GM12878 (cell line): ENCODE data around the gene TEC. TPM values are rescaled to one million over a fixed set of nuclear protein-coding genes. Genes with fewer than 3 reads are reported as not detected.

Source experiments
- ATAC-seq: fragments of 200-7000 bp; cut with Tn5 transposase; 3 replicates; pipeline ENCODE4 v1.9.1; 2020; ENCODE audit warnings: mild to moderate bottlenecking, moderate library complexity
- BruUV-seq: library from RNA; stranded (reverse); fragments of 400-500 nt; replicated peaks from 2 replicates; lab custom pipeline; 2021; lab: Mats Ljungman, UMichigan
- CTCF ChIA-PET: fragments of 300-600 bp; sonication (Branson Sonifier 250); formaldehyde crosslinking; extraction: SDS; loops from one replicate; lab custom pipeline; 2021; ENCODE audit warnings: inconsistent platforms; lab: Yijun Ruan, JAX
- POLR2A ChIA-PET: fragments of 350-600 bp; formaldehyde crosslinking; extraction: SDS; loops from one replicate; lab custom pipeline; 2021; ENCODE audit warnings: inconsistent platforms; lab: Charles Lee
- RAD21 ChIA-PET: fragments of 300-600 bp; sonication (Branson Sonifier 250); formaldehyde crosslinking; loops from one replicate; lab custom pipeline; 2023; ENCODE audit warnings: antibody characterized with exemption; ENCODE audit not compliant: unreplicated experiment; lab: Charles Lee
- SMC1A ChIA-PET: fragments of 300-600 bp; sonication (Branson Sonifier 250); formaldehyde crosslinking; loops from one replicate; lab custom pipeline; 2023; ENCODE audit not compliant: unreplicated experiment, uncharacterized antibody; lab: Charles Lee
- DNase-seq: peaks from one replicate; pipeline ENCODE4 v3.0.0-alpha.2; 2011; ENCODE audit warnings: low read depth, low spot score
- FAIRE-seq: peaks from 3 replicates; lab custom pipeline; 2011; peaks lifted over from hg19 to GRCh38; lab: Jason Lieb, UNC
- H2AFZ ChIP-seq: 2 replicates; pipeline ENCODE4 v1.6.0; 2011; ENCODE audit warnings: low read depth, low read length, control low read depth; ENCODE audit not compliant: control insufficient read depth
- H3K27ac ChIP-seq: 2 replicates; pipeline ENCODE4 v1.5.1; 2011; ENCODE audit warnings: control low read depth; ENCODE audit not compliant: control insufficient read depth, insufficient read depth
- H3K27me3 ChIP-seq, 2 experiments: replicated peaks in 1 of 2; 2 replicates each; pipeline versions ENCODE4 v1.6.0 to v1.6.1; 2011; ENCODE audit warnings: low read length in 1 of 2; ENCODE audit not compliant: control insufficient read depth in 2 of 2, insufficient read depth in 2 of 2
- H3K36me3 ChIP-seq, 2 experiments: 2 replicates each; pipeline ENCODE4 v1.5.1; 2011; ENCODE audit warnings: low read length in 1 of 2; ENCODE audit not compliant: control insufficient read depth in 2 of 2, insufficient read depth in 2 of 2
- H3K4me1 ChIP-seq: 2 replicates; pipeline ENCODE4 v1.6.1; 2011; ENCODE audit warnings: mild to moderate bottlenecking, low read length, moderate library complexity, mixed read lengths; ENCODE audit not compliant: control insufficient read depth, insufficient read depth
- H3K4me2 ChIP-seq: 2 replicates; pipeline ENCODE4 v1.6.0; 2011; ENCODE audit warnings: control low read depth; ENCODE audit not compliant: control insufficient read depth, insufficient read depth
- H3K4me3 ChIP-seq: fragments of 200-600 bp; sonication (generic); 2 replicates; pipeline ENCODE4 v1.5.1; 2016
- H3K79me2 ChIP-seq: 2 replicates; pipeline ENCODE4 v1.6.0; 2011; ENCODE audit warnings: low read length; ENCODE audit not compliant: control insufficient read depth, insufficient read depth
- H3K9ac ChIP-seq: 2 replicates; pipeline ENCODE4 v1.8.0; 2011; ENCODE audit warnings: low read length, control low read depth, mixed read lengths; ENCODE audit not compliant: control insufficient read depth, insufficient read depth
- H3K9me3 ChIP-seq: replicated peaks from 3 replicates; pipeline ENCODE4 v1.5.1; 2011; ENCODE audit warnings: mild to moderate bottlenecking, low read length; ENCODE audit not compliant: control insufficient read depth, insufficient read depth
- H4K20me1 ChIP-seq: 2 replicates; pipeline ENCODE4 v1.6.0; 2011; ENCODE audit not compliant: control insufficient read depth, insufficient read depth
- CREB1 ChIP-seq: IDR thresholded peaks from 2 replicates; pipeline ENCODE4 v1.6.1; 2012; ENCODE audit warnings: low read depth, mild to moderate bottlenecking, inconsistent platforms
- EED ChIP-seq: sonication (generic); IDR thresholded peaks from 2 replicates; pipeline ENCODE4 v1.6.1; 2016; ENCODE audit warnings: antibody characterized with exemption, low read depth
- IKZF2 ChIP-seq, 2 experiments: fragments of 450-650 bp; IDR thresholded peaks; 2 replicates each; pipeline ENCODE4 v1.6.1; 2017; ENCODE audit warnings: mild to moderate bottlenecking in 2 of 2, moderate library complexity in 2 of 2
- LARP7 ChIP-seq: fragments of 450-650 bp; IDR thresholded peaks from 2 replicates; pipeline ENCODE4 v1.6.1; 2017; ENCODE audit warnings: mild to moderate bottlenecking
- MLLT1 ChIP-seq: fragments of 450-650 bp; IDR thresholded peaks from 2 replicates; pipeline ENCODE4 v1.6.1; 2016; ENCODE audit warnings: mild to moderate bottlenecking
- NRF1 ChIP-seq: conservative IDR thresholded peaks from 2 replicates; pipeline ENCODE4 v1.6.1; 2011; ENCODE audit warnings: mild to moderate bottlenecking, low read depth, low read length, improper control_type of control experiment
- PBX3 ChIP-seq: IDR thresholded peaks from 2 replicates; pipeline ENCODE4 v1.6.1; 2011; ENCODE audit warnings: mild to moderate bottlenecking, low read depth, low read length, moderate library complexity; ENCODE audit not compliant: insufficient replicate concordance
- RAD21 ChIP-seq: IDR thresholded peaks from 2 replicates; pipeline ENCODE4 v1.6.1; 2011; ENCODE audit warnings: mild to moderate bottlenecking, low read depth, low read length, moderate library complexity; ENCODE audit not compliant: insufficient read depth
- RELA ChIP-seq: fragments of 450-650 bp; IDR thresholded peaks from 2 replicates; pipeline ENCODE4 v1.8.0; 2014; ENCODE audit warnings: borderline replicate concordance; ENCODE audit not compliant: partially characterized antibody
- RELB ChIP-seq: fragments of 450-650 bp; IDR thresholded peaks from 2 replicates; pipeline ENCODE4 v1.6.1; 2017; ENCODE audit warnings: low read depth, mild to moderate bottlenecking, moderate library complexity
- TBL1XR1 ChIP-seq: IDR thresholded peaks from 2 replicates; pipeline ENCODE4 v1.6.1; 2012; ENCODE audit warnings: low read depth, low read length, improper control_type of control experiment
- YBX1 ChIP-seq: fragments of 450-650 bp; IDR thresholded peaks from 2 replicates; pipeline ENCODE4 v1.6.1; 2016; ENCODE audit warnings: antibody characterized with exemption
- ZBTB40 ChIP-seq: fragments of 450-650 bp; IDR thresholded peaks from 2 replicates; pipeline ENCODE4 v1.6.1; 2016; ENCODE audit warnings: mild to moderate bottlenecking, moderate library complexity, borderline replicate concordance
- ZNF217 ChIP-seq: fragments of 450-650 bp; IDR thresholded peaks from 2 replicates; pipeline ENCODE4 v1.6.1; 2017; ENCODE audit warnings: antibody characterized with exemption, mild to moderate bottlenecking
- WGBS: methylation state at CpG from one replicate; pipeline ENCODE4 v1.1.6; 2016; ENCODE audit warnings: low lambda C conversion rate; ENCODE audit not compliant: insufficient replicate concordance, insufficient coverage; ENCODE audit errors: missing lambda C conversion rate; 5-methylcytosine and 5-hydroxymethylcytosine counted together
- in situ Hi-C: fragments of 300-500 bp; cut with MboI; formaldehyde crosslinking; loops from 9 replicates; pipeline ENCODE4 v1.14.3; 2018; ENCODE audit warnings: mixed read lengths
- intact Hi-C: fragments of 100-400 bp; cut with micrococcal nuclease; formaldehyde crosslinking; loops from one replicate; pipeline ENCODE4 v1.14.2; 2022; ENCODE audit not compliant: unreplicated experiment
- polyA plus RNA-seq, 11 experiments: library from polyadenylated mRNA; depleted of rRNA in 4 of 11; unstranded in 6 of 11; stranded (reverse) in 5 of 11; fragments of >200 nt; fragmentation: Nextera tagmentation in 4 of 11; fragmentation: Illumina TruSeq in 1 of 11; extraction: Ambion mirVana in 4 of 11; extraction: Trizol in 1 of 11; gene quantifications; 1 replicate in 1 of 11; 2 replicates in 10 of 11; pipeline versions ENCODE4 v1.2.1 to v1.2.3, GENCODE V29; 2011 to 2016; ENCODE audit warnings: inconsistent platforms in 2 of 11, missing spikeins in 2 of 11, low read depth in 1 of 11
- total RNA-seq, 4 experiments: library from RNA; depleted of rRNA in 3 of 4; stranded (reverse); fragments of >200 nt in 3 of 4; fragmentation: Illumina TruSeq in 1 of 4; extraction: Trizol in 1 of 4; gene quantifications; 2 replicates each; pipeline versions ENCODE4 v1.2.1 to v1.2.3, GENCODE V29; 2013 to 2021

The TEC gene
- total and polyA plus RNA-seq, 10 of the 15 experiments (the other 5 are each of a cell fraction or from before 2014, with no cell fraction given): 7.4 to 27.2 (median 17.1) TPM

GRCh38 chr4:48315728-48316630 lies 46.3 kb upstream of the TEC start:
- peak overlapping the region; percentile 65 for H2AFZ ChIP-seq
- peak; percentile 89 for ATAC-seq
- TF ChIP-seq IKZF2 (IDR thresholded peaks at IDR 0.05): no peak
- no peak for TF ChIP-seq MLLT1
- TF ChIP-seq YBX1: no peak
- TF ChIP-seq EED: no peak
- TF ChIP-seq RELB: no peak
- no peak for TF ChIP-seq ZNF217
- TF ChIP-seq CREB1: 0 out of 2 replicates have a peak, but pooled peaks have one; percentile 21
- peak; percentile 72 for TF ChIP-seq RAD21
- no peak for TF ChIP-seq TBL1XR1
- TF ChIP-seq PBX3: no peak
- TF ChIP-seq ZBTB40: no peak
- TF ChIP-seq RELA: peak; percentile 28
- no peak for TF ChIP-seq NRF1
- no peak for TF ChIP-seq LARP7

More at GRCh38 chr4:48315728-48316630, 46.3 kb upstream of the TEC start:
- 0 out of 2 replicates have a peak overlapping the region, but pooled peaks have one; percentile 25 for H3K4me2 ChIP-seq
- CTCF ChIA-PET: interaction anchor here (0.9 to 1.9 kb wide), 5 partner anchors 31 to 230 kb away, joined by 3 to 13 read pairs (median 3); no protein-coding TSS in a partner anchor
- no peaks in the 10 kb centered on the region for H3K27me3 ChIP-seq
- H3K9me3 ChIP-seq: no peaks in the 10 kb centered on the region
- no peak overlapping the region for H3K9ac ChIP-seq
- BruUV-seq: no TSS peak
- SMC1A ChIA-PET: no interaction called here
- H3K27ac ChIP-seq: no peak overlapping the region
- H3K4me1 ChIP-seq: no peaks in the 10 kb centered on the region
- H3K79me2 ChIP-seq: no peaks in the 10 kb centered on the region
- POLR2A ChIA-PET: no interaction called here
- H3K36me3 ChIP-seq: no peaks in the 10 kb centered on the region
- RAD21 ChIA-PET: interaction anchor here (0.7 to 0.9 kb wide), 2 partner anchors 27 to 45 kb away, joined by 3 to 4 read pairs; no protein-coding TSS in a partner anchor
- DNase-seq (no peak), FAIRE-seq (peak; percentile 95)
- 21% methylated on average over 7 of the region's 7 CpGs for WGBS
- no peak overlapping the region for H3K4me3 ChIP-seq
- intact Hi-C loops: loop anchor here (1.0 to 5.0 kb wide), 3 partner anchors 116 to 646 kb away; no protein-coding TSS in a partner anchor
- H4K20me1 ChIP-seq: no peaks in the 10 kb centered on the region
- in situ Hi-C loops: no loop called here
